NOMO-1 treated with dmso at 0.1 percent for 144 hours (cell line): ENCODE measurements around the gene ACP3.
A peak's percentile ranks its signal among the peaks of the same experiment; 100 is the strongest.

ENCODE experiments used
- DNase-seq: peaks from one replicate; lab custom pipeline; 2025; ENCODE audit not compliant: unreplicated experiment; lab: John Stamatoyannopoulos, UW

The ACP3 gene

DNA sequence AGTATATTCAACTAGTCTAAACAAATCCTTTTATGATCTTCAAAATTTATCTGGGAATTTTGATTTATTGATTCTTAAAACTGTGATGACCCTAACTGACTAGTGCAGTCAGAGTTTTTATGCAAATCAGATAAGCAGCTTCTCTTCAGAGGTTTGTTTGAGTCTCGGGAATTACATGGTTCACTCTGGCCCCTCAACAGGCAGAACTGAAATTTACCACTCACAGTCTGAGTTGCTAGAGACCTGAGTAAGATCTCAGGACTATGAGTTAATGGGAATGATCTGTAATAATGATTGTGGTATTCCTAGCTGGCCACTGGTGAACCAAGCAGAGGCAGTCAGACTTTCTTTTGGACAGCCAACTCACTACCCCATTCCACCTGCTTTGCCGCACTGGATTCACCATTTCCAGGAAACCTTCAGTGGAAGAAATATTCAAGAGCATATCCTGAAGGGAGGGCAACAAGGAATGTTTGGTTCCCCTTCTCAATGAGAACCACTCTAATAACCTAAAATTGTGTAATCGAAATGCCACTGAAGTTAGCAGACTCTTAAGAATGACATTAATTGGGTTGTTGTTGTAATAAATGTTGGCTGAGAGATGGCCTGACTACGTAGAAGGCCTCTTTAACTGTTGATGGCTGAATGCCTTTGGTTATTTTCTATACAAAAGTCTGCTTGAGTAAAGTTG lies 88.5 kb downstream of the ACP3 start:
- DNase-seq: peak; percentile 12

DNA sequence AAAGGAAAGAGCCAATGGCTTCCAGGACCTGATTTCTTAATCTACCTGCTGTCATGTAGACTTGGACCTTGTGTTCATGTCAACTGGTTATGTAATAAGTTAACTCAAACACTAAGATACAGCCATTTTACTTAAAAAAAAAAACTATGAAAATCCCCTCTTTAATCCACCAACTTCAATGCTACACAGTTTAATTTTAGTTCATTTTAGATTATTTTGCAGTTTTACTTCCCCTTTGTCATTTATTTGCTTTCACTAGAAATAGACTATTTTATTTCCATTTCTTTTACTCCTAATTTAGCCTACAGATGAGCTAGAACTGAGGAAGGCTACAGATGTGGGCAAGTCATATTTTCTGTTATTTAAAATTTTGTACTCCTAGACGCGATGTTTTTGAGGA lies 89.4 kb downstream of the ACP3 start:
- DNase-seq: no peak

- DNase-seq: peak; percentile 16
Observed at GRCh38 chr3:132407025-132407424, 89.8 kb downstream of the ACP3 start.
